ENCODE data around the gene CST3. TPM values are rescaled to one million over a fixed set of nuclear protein-coding genes. Genes with fewer than 3 reads are reported as not detected.

The CST3 gene
- total and polyA plus RNA-seq, 2 donors (not counting 1 experiment from before 2014, with no cell fraction given), result 1.2 to 16.9 TPM

- Histone ChIP-seq H2AFZ (ENCODE audit: insufficient read depth, low read depth, low read length, poor library complexity, severe bottlenecking) (no peak overlapping the region), H3K79me2 (ENCODE audit: control insufficient read depth, insufficient read depth, low read length) (no peaks in the 10 kb centered on the region), H3K9ac (ENCODE audit: low read length) (no peak overlapping the region), H3K9me3 (ENCODE audit: control extremely low read depth in 1 of 3, control insufficient read depth in 2 of 3, insufficient read depth in 1 of 3, low read length in 2 of 3) (peaks cover 0 to 7% (median 0%) of the 10 kb centered on the region in 3 donors), H3K36me3 (replicated peaks in 1 of 2; ENCODE audit: control extremely low read depth in 1 of 2, control insufficient read depth in 1 of 2, extremely low read depth in 1 of 2, insufficient read depth in 2 of 2, low read length in 1 of 2) (no peaks in the 10 kb centered on the region), H3K4me1 (ENCODE audit: control insufficient read depth in 2 of 2, insufficient read depth in 2 of 2, low read length in 2 of 2) (no peaks in the 10 kb centered on the region), H4K20me1 (ENCODE audit: control insufficient read depth, insufficient read depth, low read length, poor library complexity, severe bottlenecking) (no peaks in the 10 kb centered on the region), H3K27ac (ENCODE audit: low read length in 2 of 2) (no peak overlapping the region), H3K4me3 (ENCODE audit: control extremely low read depth in 1 of 5, extremely low read depth in 1 of 5, insufficient read depth in 1 of 5, low read depth in 2 of 5, low read length in 4 of 5) (no peak overlapping the region), H3K27me3 (replicated peaks in 1 of 4; ENCODE audit: control extremely low read depth in 1 of 4, control insufficient read depth in 3 of 4, insufficient read depth in 4 of 4, low read length in 3 of 4) (peaks cover 0 to 4% (median 0%) of the 10 kb centered on the region in 4 experiments), H3K4me2 (replicated peaks; ENCODE audit: low read depth, low read length, poor library complexity, severe bottlenecking) (no peak overlapping the region)
- intact Hi-C loops (cut with micrococcal nuclease), result no loop called here
- CTCF ChIA-PET, result no interaction called here
- Mint-ChIP-seq H3K4me3 (no peak overlapping the region), H3K4me1 (peaks cover 8% of the 10 kb centered on the region), H3K27me3 (peaks cover 25% of the 10 kb centered on the region), H3K9me3 (ENCODE audit: insufficient read depth) (no peaks in the 10 kb centered on the region), H3K27ac (no peak overlapping the region)
- ATAC-seq (ENCODE audit: low read depth), result no peak
- TF ChIP-seq EZH2 (IDR thresholded peaks at IDR 0.05; ENCODE audit: borderline replicate concordance, insufficient read depth, low read depth, low read length, poor library complexity, severe bottlenecking) (no peak), CTCF (IDR thresholded peaks at IDR 0.05) (no peak)
- DNase-seq, result no peak
- POLR2A ChIA-PET, result no interaction called here
- WGBS (ENCODE audit: insufficient coverage), result 80% methylated on average over 6 of the region's 8 CpGs
Measured at GRCh38 chr20:23632711-23633573, 4.8 kb downstream of the CST3 start.

GRCh38 chr20:23631981-23632710 is 5.6 kb downstream of the CST3 start:
- Histone ChIP-seq H3K4me3 (ENCODE audit: control extremely low read depth in 1 of 5, extremely low read depth in 1 of 5, insufficient read depth in 1 of 5, low read depth in 2 of 5, low read length in 4 of 5) (no peak overlapping the region), H3K27ac (ENCODE audit: low read length in 2 of 2) (no peak overlapping the region), H3K9me3 (ENCODE audit: control extremely low read depth in 1 of 3, control insufficient read depth in 2 of 3, insufficient read depth in 1 of 3, low read length in 2 of 3) (peaks cover 0 to 7% (median 0%) of the 10 kb centered on the region in 3 donors), H3K4me2 (replicated peaks; ENCODE audit: low read depth, low read length, poor library complexity, severe bottlenecking) (no peak overlapping the region), H3K36me3 (replicated peaks in 1 of 2; ENCODE audit: control extremely low read depth in 1 of 2, control insufficient read depth in 1 of 2, extremely low read depth in 1 of 2, insufficient read depth in 2 of 2, low read length in 1 of 2) (no peaks in the 10 kb centered on the region), H3K9ac (ENCODE audit: low read length) (no peak overlapping the region), H3K79me2 (ENCODE audit: control insufficient read depth, insufficient read depth, low read length) (no peaks in the 10 kb centered on the region), H3K4me1 (ENCODE audit: control insufficient read depth in 2 of 2, insufficient read depth in 2 of 2, low read length in 2 of 2) (no peaks in the 10 kb centered on the region), H4K20me1 (ENCODE audit: control insufficient read depth, insufficient read depth, low read length, poor library complexity, severe bottlenecking) (no peaks in the 10 kb centered on the region), H2AFZ (ENCODE audit: insufficient read depth, low read depth, low read length, poor library complexity, severe bottlenecking) (no peak overlapping the region), H3K27me3 (replicated peaks in 1 of 4; ENCODE audit: control extremely low read depth in 1 of 4, control insufficient read depth in 3 of 4, insufficient read depth in 4 of 4, low read length in 3 of 4) (peaks cover 0 to 4% (median 0%) of the 10 kb centered on the region in 4 experiments)
- no peak for TF ChIP-seq EZH2 (IDR thresholded peaks at IDR 0.05; ENCODE audit: borderline replicate concordance, insufficient read depth, low read depth, low read length, poor library complexity, severe bottlenecking)
- no peak for TF ChIP-seq CTCF (IDR thresholded peaks at IDR 0.05)
- WGBS (ENCODE audit: insufficient coverage), result 56% methylated on average over 6 of the region's 12 CpGs
- intact Hi-C loops (cut with micrococcal nuclease), result no loop called here
- Mint-ChIP-seq H3K4me3 (no peak overlapping the region), H3K27me3 (peaks cover 26% of the 10 kb centered on the region), H3K27ac (no peak overlapping the region), H3K4me1 (peaks cover 6% of the 10 kb centered on the region), H3K9me3 (ENCODE audit: insufficient read depth) (no peaks in the 10 kb centered on the region)
- ATAC-seq (ENCODE audit: low read depth), result no peak
- DNase-seq, result no peak
- ChIA-PET POLR2A (no interaction called here), CTCF (no interaction called here)

All from B cell (primary cell).